HG02610 (cell line): ENCODE data around the gene DNAJC18.

Source experiments
- ATAC-seq: cut with Tn5 transposase; IDR thresholded peaks from one replicate; pipeline ENCODE4 v1.9.1; 2021; ENCODE audit warnings: mild to moderate bottlenecking, moderate library complexity; ENCODE audit not compliant: unreplicated experiment

The DNAJC18 gene

GRCh38 chr5:139406963-139407362, 32.4 kb downstream of the DNAJC18 start:
- ATAC-seq, result no peak

- no peak for ATAC-seq
Measured at GRCh38 chr5:139404484-139404840, 34.9 kb downstream of the DNAJC18 start.

- ATAC-seq, result peak; percentile 76
Measured at GRCh38 chr5:139403787-139404483, 35.4 kb downstream of the DNAJC18 start, which contains the start of gene SPATA24. SPATA24 (minus strand) TSS chr5:139404089; CDS start chr5:139404060, 29 bp downstream.

GRCh38 chr5:139403418-139403786, 35.9 kb downstream of the DNAJC18 start:
- ATAC-seq, result no peak

- no peak for ATAC-seq
Measured at GRCh38 chr5:139402561-139403158, 36.7 kb downstream of the DNAJC18 start.

- no peak for ATAC-seq
Measured at GRCh38 chr5:139401546-139401945, 37.8 kb downstream of the DNAJC18 start.

GRCh38 chr5:139399501-139400121, 39.7 kb downstream of the DNAJC18 start:
- ATAC-seq, result peak; percentile 53

- no peak for ATAC-seq
Measured at GRCh38 chr5:139397921-139398320, 41.4 kb downstream of the DNAJC18 start.

GRCh38 chr5:139396691-139397090, 42.6 kb downstream of the DNAJC18 start:
- ATAC-seq, result no peak

GRCh38 chr5:139395844-139396640, 43.3 kb downstream of the DNAJC18 start:
- no peak for ATAC-seq

- ATAC-seq, result no peak
Measured at GRCh38 chr5:139394654-139395566, 44.4 kb downstream of the DNAJC18 start, which contains the start of gene PROB1. PROB1 (minus strand) TSS chr5:139395104; CDS start chr5:139395081, 23 bp downstream.

- no peak for ATAC-seq
Measured at GRCh38 chr5:139394123-139394653, 45.1 kb downstream of the DNAJC18 start.

GRCh38 chr5:139393497-139394122, 45.7 kb downstream of the DNAJC18 start:
- ATAC-seq, result no peak

- peak; percentile 45 for ATAC-seq
Measured at GRCh38 chr5:139392678-139393496, 46.4 kb downstream of the DNAJC18 start.

GRCh38 chr5:139392324-139392677, 47.0 kb downstream of the DNAJC18 start:
- ATAC-seq, result no peak

- no peak for ATAC-seq
Measured at GRCh38 chr5:139391570-139392323, 47.6 kb downstream of the DNAJC18 start.

GRCh38 chr5:139390639-139391569, 48.4 kb downstream of the DNAJC18 start:
- ATAC-seq, result no peak
